UCSD-AML1 (cell line): Measurements from ENCODE around the gene KIF6.

Experiments used
- DNase-seq: peaks from one replicate; lab custom pipeline; 2025; ENCODE audit not compliant: unreplicated experiment; lab: John Stamatoyannopoulos, UW

Gene KIF6

GRCh38 chr6:39666706-39667489 is 58.3 kb downstream of the KIF6 start:
- no peak for DNase-seq

- no peak for DNase-seq
Observed at GRCh38 chr6:39665861-39666260, 59.3 kb downstream of the KIF6 start.

GRCh38 chr6:39664173-39664572 is 61.0 kb downstream of the KIF6 start:
- DNase-seq, result no peak

- DNase-seq, result no peak
Observed at GRCh38 chr6:39657355-39658135, 67.7 kb downstream of the KIF6 start.

GRCh38 chr6:39654121-39654520 is 71.1 kb downstream of the KIF6 start:
- no peak for DNase-seq

- DNase-seq, result no peak
Observed at GRCh38 chr6:39653612-39654011, 71.6 kb downstream of the KIF6 start.

GRCh38 chr6:39649996-39650395 is 75.2 kb downstream of the KIF6 start:
- DNase-seq, result no peak

- DNase-seq, result no peak
Observed at GRCh38 chr6:39646751-39647420, 78.3 kb downstream of the KIF6 start.

GRCh38 chr6:39642270-39642669 is 82.9 kb downstream of the KIF6 start:
- no peak for DNase-seq

- no peak for DNase-seq
Observed at GRCh38 chr6:39638126-39638822, 86.9 kb downstream of the KIF6 start.

- no peak for DNase-seq
Observed at GRCh38 chr6:39634646-39635341, 90.4 kb downstream of the KIF6 start.

- DNase-seq, result no peak
Observed at GRCh38 chr6:39625209-39625608, 100.0 kb downstream of the KIF6 start.

GRCh38 chr6:39623750-39624149 is 101.5 kb downstream of the KIF6 start:
- no peak for DNase-seq

- DNase-seq, result no peak
Observed at GRCh38 chr6:39617520-39617919, 107.7 kb downstream of the KIF6 start.

- DNase-seq, result no peak
Observed at GRCh38 chr6:39617026-39617425, 108.2 kb downstream of the KIF6 start.

GRCh38 chr6:39615622-39616021 is 109.6 kb downstream of the KIF6 start:
- no peak for DNase-seq

GRCh38 chr6:39614393-39614950 is 110.7 kb downstream of the KIF6 start:
- DNase-seq, result no peak

GRCh38 chr6:39610221-39610620 is 115.0 kb downstream of the KIF6 start:
- no peak for DNase-seq

- DNase-seq, result no peak
Observed at GRCh38 chr6:39608652-39609345, 116.4 kb downstream of the KIF6 start.
